ENCODE measurements around the gene CSMD2. TPM values are rescaled to one million over a fixed set of nuclear protein-coding genes. Genes with fewer than 3 reads are reported as not detected.

CSMD2 gene
- total RNA-seq, 1 experiment from 2014 or later: 13.2 TPM

GRCh38 chr1:33541966-33542365 is 623.1 kb downstream of the CSMD2 start:
- Mint-ChIP-seq H3K27me3 (ENCODE audit: low read depth) (no peaks in the 10 kb centered on the region; the same call in 1 of the 2 replicates), H3K36me3 (peaks cover 17% of the 10 kb centered on the region), H3K4me3 (no peak overlapping the region), H3K27ac (no peak overlapping the region), H3K9me3 (no peaks in the 10 kb centered on the region), H3K4me1 (no peaks in the 10 kb centered on the region)
- ChIA-PET CTCF (no interaction called here), POLR2A (no interaction called here)
- DNase-seq (ENCODE audit: low spot score) (no peak), ATAC-seq (no peak)
- TF ChIP-seq E2F5 (CRISPR knock-in tag; IDR thresholded peaks at IDR 0.05): no peak
- TF ChIP-seq RELA (CRISPR knock-in tag; IDR thresholded peaks at IDR 0.05; ENCODE audit: borderline replicate concordance): no peak
- TF ChIP-seq NFE2L1 (CRISPR knock-in tag; IDR thresholded peaks at IDR 0.05): no peak
- TF ChIP-seq ZNF532 (CRISPR knock-in tag; IDR thresholded peaks at IDR 0.05; ENCODE audit: borderline replicate concordance): no peak

GRCh38 chr1:33537885-33538284 is 627.1 kb downstream of the CSMD2 start:
- Mint-ChIP-seq H3K27ac (no peak overlapping the region), H3K27me3 (ENCODE audit: low read depth) (no peaks in the 10 kb centered on the region; the same call in 1 of the 2 replicates), H3K4me1 (no peaks in the 10 kb centered on the region), H3K4me3 (no peak overlapping the region), H3K36me3 (peaks cover 16% of the 10 kb centered on the region), H3K9me3 (peaks cover 4% of the 10 kb centered on the region; the same call in 1 of the 2 replicates)
- ATAC-seq (no peak), DNase-seq (ENCODE audit: low spot score) (no peak)
- no peak for TF ChIP-seq SOX15 (CRISPR knock-in tag; IDR thresholded peaks at IDR 0.05)
- POLR2A ChIA-PET: no interaction called here
- CTCF ChIA-PET: no interaction called here

- Mint-ChIP-seq H3K9me3 (peaks cover 10% of the 10 kb centered on the region), H3K4me1 (no peaks in the 10 kb centered on the region), H3K27me3 (ENCODE audit: low read depth) (no peaks in the 10 kb centered on the region), H3K36me3 (peaks cover 7% of the 10 kb centered on the region), H3K4me3 (no peak overlapping the region), H3K27ac (no peak overlapping the region)
- no peak for ATAC-seq
- TF ChIP-seq ARID4B (CRISPR knock-in tag; IDR thresholded peaks at IDR 0.05; ENCODE audit: borderline replicate concordance) (no peak), PREB (CRISPR knock-in tag; IDR thresholded peaks at IDR 0.05; ENCODE audit: borderline replicate concordance) (no peak), RELA (CRISPR knock-in tag; IDR thresholded peaks at IDR 0.05; ENCODE audit: borderline replicate concordance) (no peak), ZNF317 (CRISPR knock-in tag; IDR thresholded peaks at IDR 0.05; ENCODE audit: borderline replicate concordance, low read depth) (no peak), RORB (CRISPR knock-in tag; IDR thresholded peaks at IDR 0.05) (no peak)
- CTCF ChIA-PET: no interaction called here
- POLR2A ChIA-PET: no interaction called here
- DNase-seq (ENCODE audit: low spot score): no peak
Measured at GRCh38 chr1:33535334-33535733, 629.7 kb downstream of the CSMD2 start.

Measured in WTC11 (cell line).